Stimulated activated CD4-positive, alpha-beta T cell treated with anti-CD3 and anti-CD28 coated beads, Interleukin-12 subunit alpha, Interleukin-12 subunit beta, amount 100 ng/mL, for 48 hours (primary cell): Measurements from ENCODE around the gene VGLL2.

Experiments used
- DNase-seq, 3 donors: peaks; one replicate each; pipeline ENCODE4 v3.0.0-alpha.2; 2020; ENCODE audit warnings: low read depth in 2 of 3, low spot score in 1 of 3

Gene VGLL2

DNA sequence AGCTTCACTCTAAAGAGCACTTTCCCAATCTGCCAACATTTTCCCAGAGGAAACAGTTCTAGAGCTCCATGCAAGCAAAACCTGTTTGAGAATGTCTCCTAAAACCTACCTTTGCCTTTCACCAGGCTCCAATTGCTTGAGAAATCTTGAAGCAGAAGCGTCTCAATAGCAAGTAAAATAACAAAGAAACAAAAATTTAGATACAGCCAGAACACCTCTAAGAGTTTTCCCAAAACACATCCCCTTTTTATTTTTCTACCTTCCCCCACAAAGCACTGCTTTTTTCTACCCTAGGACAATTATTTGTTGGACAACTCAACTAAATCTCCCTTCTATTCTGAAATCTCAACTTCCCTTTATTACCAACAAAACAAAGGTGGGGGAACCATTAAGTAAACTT lies 3.6 kb downstream of the VGLL2 start:
- no peak for DNase-seq

DNA sequence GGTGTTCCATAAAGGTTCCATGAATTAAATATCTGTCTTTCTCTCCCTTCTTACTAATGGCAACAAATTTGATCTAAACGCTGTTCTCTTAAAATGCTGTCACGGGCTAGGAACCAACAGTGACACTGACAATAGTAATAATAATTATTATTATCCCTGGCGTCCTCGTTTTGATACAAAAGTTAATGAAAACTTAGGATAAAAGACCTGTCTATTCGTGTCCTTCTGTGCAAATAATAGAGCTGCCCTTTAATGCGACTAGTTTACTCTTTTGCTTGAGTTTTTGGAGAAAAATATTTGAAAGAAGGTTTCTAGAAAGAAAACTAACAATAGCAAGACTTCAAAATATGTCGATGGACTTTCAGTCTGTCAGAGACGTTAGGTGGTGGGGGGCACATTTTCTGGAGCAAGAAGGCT lies 4.3 kb downstream of the VGLL2 start:
- no peak for DNase-seq

GRCh38 chr6:117270055-117270842 lies 4.9 kb downstream of the VGLL2 start:
- no peak for DNase-seq

GRCh38 chr6:117270843-117271507 lies 5.6 kb downstream of the VGLL2 start:
- DNase-seq = no peak

GRCh38 chr6:117272032-117272866 lies 6.9 kb downstream of the VGLL2 start:
- DNase-seq = no peak

GRCh38 chr6:117272891-117273290 lies 7.5 kb downstream of the VGLL2 start:
- DNase-seq = no peak

GRCh38 chr6:117275205-117275604 lies 9.8 kb downstream of the VGLL2 start:
- no peak for DNase-seq

DNA sequence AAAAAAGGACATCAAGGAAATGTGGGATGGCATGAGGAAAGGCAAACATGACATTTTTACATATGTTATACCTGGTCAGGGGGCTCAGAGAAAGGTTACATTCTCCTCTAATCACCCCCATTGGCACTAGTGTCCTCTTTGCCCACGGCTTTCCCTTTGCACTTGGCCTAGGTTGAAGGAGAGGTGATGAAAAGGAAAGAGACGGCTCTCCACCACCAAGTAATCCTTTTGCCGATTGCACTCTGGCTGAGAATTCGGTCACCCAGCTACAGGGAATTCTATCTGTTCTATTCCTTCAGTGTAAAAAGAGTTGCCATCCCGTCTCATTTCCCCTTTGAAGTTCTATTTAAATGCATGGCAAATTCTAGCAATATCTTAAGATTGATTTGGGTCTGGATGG lies 10.4 kb downstream of the VGLL2 start:
- no peak for DNase-seq

DNA sequence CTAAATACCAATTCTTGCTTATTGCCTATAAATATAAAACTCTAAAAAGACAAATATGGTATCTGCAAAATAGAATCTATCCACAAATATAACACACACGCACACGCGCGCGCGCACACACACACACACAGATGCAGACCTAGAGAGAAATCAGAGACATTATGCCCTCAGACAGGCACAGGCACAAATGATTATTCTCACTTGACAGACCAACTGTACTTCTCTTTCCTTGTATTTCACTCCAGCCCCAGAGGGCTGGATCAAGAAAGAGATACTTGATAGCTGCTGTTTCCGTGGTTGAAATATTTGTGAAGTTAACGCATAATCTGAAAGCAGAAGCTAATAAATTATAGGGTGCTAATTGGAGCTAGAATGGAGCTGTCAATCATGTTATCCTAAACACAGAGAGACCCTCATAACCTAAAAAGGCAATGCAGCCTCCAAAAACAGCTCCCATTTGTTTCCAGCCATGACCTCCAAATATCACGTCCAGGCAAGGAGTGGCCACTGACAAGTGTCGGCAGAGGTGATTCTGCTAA lies 11.5 kb downstream of the VGLL2 start:
- DNase-seq = no peak

- no peak for DNase-seq
Observed at GRCh38 chr6:117280922-117281321, 15.6 kb downstream of the VGLL2 start.

- DNase-seq = no peak
Observed at GRCh38 chr6:117288083-117288715, 22.8 kb downstream of the VGLL2 start.

DNA sequence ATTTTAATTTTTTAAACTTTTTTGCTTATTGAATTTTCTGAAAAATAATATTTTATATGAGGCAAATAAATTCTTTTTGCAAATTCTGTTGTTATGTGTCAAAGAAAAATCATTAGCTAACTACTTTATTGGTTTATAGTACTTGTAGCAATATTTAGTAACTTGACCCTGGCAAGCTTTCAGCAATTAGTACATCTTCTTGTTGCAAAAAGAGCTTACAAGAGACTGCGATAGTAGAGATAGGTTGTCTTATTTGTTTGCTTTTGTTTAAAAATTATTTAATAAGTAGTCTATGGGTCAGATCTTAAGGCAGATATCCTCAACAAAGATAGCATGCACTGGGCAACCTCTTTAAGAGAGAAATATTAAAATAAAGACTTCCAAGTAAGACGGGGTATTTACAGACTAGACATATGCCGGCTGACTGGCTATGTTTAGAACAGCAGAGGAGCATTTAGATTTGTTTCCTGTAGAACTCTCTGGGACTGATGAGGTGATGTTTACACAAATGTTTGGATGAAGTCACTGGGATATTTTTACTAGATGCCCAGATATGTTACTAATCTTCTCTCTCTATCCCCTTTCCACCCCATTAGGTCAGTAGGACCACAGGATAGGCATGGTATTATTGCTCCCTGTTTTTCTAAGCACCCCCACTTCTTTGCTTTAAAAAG lies 25.0 kb downstream of the VGLL2 start:
- no peak for DNase-seq

GRCh38 chr6:117298941-117299340 lies 33.6 kb downstream of the VGLL2 start:
- no peak for DNase-seq

- DNase-seq = no peak
Observed at GRCh38 chr6:117303323-117303722, 38.0 kb downstream of the VGLL2 start.

GRCh38 chr6:117304446-117304845 lies 39.1 kb downstream of the VGLL2 start:
- DNase-seq = no peak

DNA sequence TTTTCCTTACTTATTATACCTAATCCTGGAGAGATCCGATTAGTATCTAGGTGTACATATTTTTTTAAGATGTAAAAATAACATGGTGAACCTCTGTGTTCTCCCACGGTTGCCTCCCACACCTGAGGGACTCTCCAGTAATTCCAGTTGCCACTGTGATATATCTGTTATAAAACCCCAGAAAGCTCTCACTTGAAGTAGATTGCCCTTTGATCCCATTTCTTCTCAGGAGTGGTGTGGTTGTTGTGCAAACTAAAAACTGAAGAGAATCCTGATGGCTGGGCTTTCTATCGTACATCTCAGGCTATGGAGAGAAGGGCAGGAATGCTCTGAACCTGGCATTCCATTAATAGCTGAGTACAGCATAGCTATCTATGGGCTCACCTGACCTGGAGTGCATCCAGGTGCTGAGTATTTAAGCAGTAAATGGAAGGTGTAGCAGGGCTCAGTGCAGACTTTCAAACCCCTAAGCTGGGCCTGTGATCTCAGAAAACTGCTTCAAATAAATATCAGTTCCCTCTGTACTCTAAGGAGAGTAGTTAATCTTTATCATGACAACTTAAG lies 41.0 kb downstream of the VGLL2 start:
- no peak for DNase-seq

GRCh38 chr6:117307655-117308054 lies 42.3 kb downstream of the VGLL2 start:
- no peak for DNase-seq

- no peak for DNase-seq
Observed at GRCh38 chr6:117309069-117309468, 43.7 kb downstream of the VGLL2 start.

GRCh38 chr6:117309611-117310010 lies 44.3 kb downstream of the VGLL2 start:
- DNase-seq = no peak

GRCh38 chr6:117311310-117311709 lies 46.0 kb downstream of the VGLL2 start:
- DNase-seq = no peak
